Left renal cortex interstitium (tissue), 4 donors: Measurements from ENCODE around the gene SLC39A5. TPM values are rescaled to one million over a fixed set of nuclear protein-coding genes. Genes with fewer than 3 reads are reported as not detected.
"Not testable (repeated sequence)": the region's sequence is repeated elsewhere in the genome, so short reads cannot be mapped to it uniquely, and the experiment has no call there.

Source experiments
- DNase-seq, 4 donors: peaks; one replicate each; pipeline ENCODE4 v3.0.0-alpha.2; 2013; ENCODE audit warnings: low read depth in 4 of 4, low spot score in 2 of 4, missing footprints in 1 of 4
- polyA plus RNA-seq, 4 donors: library from polyadenylated mRNA; unstranded; fragments of 120-200 nt; gene quantifications; one replicate each; pipeline ENCODE4 v1.2.1, GENCODE V29; 2013; ENCODE audit not compliant: insufficient read length in 4 of 4

The SLC39A5 gene, protein sequence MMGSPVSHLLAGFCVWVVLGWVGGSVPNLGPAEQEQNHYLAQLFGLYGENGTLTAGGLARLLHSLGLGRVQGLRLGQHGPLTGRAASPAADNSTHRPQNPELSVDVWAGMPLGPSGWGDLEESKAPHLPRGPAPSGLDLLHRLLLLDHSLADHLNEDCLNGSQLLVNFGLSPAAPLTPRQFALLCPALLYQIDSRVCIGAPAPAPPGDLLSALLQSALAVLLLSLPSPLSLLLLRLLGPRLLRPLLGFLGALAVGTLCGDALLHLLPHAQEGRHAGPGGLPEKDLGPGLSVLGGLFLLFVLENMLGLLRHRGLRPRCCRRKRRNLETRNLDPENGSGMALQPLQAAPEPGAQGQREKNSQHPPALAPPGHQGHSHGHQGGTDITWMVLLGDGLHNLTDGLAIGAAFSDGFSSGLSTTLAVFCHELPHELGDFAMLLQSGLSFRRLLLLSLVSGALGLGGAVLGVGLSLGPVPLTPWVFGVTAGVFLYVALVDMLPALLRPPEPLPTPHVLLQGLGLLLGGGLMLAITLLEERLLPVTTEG
- 10 to 100 TPM; 46.5 to 69.1 (median 59.7) TPM for polyA plus RNA-seq

DNA sequence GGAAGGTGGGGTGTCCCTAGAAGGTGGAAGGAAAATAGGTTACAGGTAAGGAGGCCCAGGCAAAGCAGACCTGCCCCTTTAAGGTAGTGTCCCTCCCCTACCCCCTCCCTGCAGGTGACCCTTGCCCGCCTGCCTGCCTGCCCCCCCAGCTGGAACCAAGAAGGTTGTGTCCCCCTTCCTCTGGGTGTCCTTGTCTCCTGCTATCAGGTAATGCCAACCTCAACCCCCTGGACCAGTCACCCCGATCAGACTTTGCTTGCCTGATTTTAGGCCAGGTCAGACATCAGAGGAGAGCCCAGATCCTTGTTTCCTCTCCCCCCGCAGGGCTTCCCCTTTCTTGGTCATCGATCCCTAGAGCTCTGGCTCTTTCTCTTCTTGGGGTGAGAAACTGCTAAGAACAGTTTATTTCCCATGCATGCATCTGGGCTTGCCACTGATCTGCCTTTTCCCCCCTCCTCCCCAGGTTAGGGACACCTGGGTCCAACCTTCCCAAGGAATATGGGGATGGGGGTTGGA lies at the start of gene SLC39A5:
Gene SLC39A5 (plus strand): TSS at position 136 of the 516 bp plus-strand sequence. CDS start 1,224 bp downstream, outside the sequence.
- DNase-seq = no peak

DNA sequence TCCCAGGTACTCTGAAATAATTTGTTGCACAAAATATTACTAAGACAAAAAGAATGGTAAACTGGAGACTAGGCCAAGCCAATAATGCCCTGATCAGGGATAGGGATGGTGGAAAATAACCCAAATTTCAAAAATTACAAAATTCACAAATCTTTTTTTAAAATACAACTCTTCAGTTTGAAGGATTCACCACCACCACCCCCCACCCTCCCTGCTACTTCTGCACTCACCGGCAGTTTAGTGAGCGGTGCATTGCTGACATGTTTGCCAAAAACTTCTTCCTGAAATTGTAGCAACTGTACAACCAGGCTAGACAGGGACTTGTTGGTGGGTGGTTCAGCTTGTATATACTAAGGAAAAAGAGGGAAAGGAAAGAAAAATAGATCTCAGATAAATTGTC lies 42.9 kb upstream of the SLC39A5 start:
- no peak for DNase-seq

DNA sequence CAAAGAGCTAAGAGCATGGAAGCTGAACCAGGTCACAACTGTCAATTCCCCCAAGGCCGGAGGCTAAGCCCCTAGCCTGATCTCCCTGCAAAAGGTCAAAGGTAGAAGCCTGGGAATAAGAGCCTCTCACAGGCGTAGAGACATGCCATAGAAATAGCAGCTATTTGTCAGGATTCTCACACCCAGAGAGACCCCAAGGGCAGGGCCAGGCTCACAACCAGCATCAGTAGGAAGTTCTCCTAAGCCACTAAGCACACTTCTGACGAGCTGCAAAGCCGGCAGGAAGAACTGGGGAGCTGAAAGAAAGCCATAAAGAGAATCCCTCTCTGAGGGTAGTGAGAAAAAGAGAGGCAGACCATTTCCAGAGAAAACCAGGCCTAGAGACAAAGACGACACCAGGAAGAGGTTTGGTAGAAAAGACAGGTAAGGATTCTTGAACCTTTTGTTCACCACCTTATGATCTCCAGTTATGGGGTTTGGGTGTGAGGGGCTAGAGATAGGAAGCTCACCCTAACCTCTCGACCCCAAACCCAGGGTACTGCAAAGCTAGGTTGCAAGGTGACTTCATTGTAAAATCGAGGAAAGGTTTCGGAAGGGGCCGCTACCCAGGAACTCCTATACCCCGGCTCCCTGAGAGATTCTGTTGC lies 41.6 kb upstream of the SLC39A5 start:
- DNase-seq = no peak

DNA sequence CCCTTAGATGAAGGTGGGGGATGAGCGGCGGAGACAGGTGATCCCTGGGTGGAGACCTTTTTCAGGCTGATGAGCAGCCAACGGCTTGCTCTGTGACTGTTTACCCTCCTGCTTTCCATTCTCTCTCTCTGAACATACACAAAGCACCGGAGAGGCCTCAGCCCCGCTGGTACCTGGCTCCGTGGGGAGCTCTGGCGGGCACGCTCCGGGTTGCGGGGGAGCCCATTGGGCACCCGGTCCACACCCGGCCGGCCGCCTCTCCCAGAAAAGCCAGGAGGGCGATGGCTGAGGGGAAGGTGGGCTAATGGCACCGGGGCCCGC lies 41.1 kb upstream of the SLC39A5 start:
- no peak for DNase-seq

DNA sequence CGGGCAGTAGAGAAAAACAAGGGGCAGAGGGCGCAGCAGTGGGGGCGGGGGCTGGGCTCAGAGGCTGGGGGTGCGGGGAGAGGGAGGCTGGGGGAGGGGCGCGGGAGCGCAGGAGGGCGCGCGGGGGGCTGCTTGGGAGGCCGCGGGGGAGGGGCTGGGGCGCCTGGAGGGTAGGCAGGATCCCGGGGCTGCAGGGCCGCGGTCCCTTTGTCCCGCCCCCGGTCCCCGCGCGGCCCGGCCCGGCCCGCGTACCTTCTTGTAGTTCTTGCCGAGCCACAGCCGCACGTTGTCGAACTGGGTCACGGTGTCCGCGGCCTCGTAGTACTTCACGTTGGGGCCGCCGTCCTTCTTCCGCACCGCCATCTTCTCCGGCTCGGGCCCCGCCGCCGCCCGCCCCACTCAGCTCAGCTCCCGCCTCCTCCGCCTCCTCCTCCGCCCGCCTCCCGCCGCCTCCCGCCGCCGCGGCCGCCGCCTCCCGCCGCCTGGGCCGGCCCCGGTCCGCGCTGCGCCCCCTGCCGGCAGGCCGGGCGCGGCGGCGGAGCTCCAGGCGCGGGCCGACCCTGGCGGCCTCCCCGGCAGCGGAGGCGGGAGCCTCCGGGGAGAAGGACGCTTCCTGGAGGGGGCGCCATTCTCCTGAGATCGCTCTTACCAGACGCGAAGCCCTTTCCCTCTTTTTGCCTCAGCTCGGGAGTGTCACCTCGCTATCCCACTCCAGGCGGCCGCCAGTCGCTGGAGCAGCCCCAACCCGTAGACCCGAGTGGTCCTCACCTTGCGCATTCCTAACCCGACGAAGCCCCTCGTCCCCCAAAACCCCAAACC lies 40.5 kb upstream of the SLC39A5 start, which contains the start of gene SMARCC2:
Gene SMARCC2 (minus strand): TSS at position 385 of the 819 bp plus-strand sequence. CDS start 22 bp downstream, at position 363.
- peak; percentile 56 to 82 (median 70) for DNase-seq

DNA sequence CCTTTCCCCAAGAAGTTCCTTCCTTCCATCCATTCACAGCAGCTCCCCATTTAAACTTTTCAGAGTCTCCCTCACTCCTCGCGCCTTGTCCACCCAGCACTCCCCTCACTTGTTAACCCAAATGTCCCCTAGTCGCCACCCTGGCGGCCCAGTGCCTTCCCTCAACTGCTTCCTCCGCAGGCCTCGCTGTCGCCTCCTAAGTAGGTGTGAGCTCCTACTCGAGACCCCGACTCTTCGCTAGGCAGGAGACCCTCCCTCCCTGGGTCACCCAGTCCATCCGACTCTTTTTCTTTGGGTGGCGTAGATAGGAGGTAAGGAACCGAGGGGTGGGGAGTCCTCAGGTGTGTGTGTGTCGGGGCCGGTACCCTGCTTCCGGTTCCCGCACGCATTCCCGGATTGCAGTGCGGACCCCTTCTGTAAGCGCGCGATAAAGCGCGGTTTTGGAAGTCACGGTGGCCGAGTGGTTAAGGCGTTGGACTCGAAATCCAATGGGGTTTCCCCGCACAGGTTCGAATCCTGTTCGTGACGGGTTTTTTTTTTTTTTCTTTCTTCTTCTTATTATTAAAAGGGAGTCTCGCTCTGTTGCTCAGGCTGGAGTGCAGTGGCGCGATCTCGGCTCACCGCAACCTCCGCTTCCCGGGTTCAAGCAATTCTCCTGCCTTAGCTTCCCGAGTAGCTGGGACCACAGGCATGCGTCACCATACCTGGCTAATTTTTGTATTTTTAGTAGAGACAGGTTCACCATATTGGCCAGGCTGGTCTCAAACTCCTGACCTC lies 39.7 kb upstream of the SLC39A5 start:
- peak; percentile 86 to 93 (median 90) for DNase-seq

DNA sequence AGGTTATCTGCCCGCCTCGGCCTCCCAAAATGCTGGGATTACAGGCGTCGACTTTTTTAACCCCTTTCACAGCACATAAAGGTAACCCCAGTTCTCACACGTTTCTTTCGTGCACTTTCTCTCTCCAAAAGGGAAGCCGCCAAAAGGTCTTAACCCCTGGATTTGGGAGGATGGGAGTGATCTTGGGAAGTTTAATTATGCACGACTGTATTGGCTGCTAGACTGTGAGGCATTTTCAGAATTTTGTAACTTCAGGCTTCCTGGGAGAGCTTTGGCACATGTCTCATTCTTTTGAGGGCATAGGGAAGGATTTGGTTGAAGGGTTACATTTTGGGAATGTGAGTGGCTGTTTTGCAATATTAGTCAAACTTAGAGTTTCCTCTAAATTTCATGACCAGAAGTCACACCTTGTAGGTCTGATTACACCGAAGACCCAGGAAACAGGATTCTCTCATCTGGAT lies 39.1 kb upstream of the SLC39A5 start:
- DNase-seq = no peak

DNA sequence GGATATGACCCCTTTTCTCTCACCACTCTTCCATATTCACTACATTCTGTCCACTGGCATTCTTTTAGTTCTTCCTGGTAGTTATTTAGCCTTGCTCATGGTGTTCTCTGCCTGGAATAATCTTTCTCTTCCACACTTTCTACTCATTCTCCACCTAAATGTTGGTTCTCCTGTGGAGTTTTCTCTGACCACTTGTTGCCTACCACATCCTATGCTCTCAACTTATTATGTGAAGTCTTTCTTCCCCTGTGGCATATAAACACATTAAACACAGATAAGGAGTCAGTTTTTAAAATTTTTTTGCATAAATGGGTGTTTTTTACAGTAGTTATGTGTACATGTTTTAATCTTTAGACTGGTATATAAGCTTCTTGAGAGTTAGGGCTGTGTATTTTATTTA lies 37.3 kb upstream of the SLC39A5 start:
- no peak for DNase-seq

DNA sequence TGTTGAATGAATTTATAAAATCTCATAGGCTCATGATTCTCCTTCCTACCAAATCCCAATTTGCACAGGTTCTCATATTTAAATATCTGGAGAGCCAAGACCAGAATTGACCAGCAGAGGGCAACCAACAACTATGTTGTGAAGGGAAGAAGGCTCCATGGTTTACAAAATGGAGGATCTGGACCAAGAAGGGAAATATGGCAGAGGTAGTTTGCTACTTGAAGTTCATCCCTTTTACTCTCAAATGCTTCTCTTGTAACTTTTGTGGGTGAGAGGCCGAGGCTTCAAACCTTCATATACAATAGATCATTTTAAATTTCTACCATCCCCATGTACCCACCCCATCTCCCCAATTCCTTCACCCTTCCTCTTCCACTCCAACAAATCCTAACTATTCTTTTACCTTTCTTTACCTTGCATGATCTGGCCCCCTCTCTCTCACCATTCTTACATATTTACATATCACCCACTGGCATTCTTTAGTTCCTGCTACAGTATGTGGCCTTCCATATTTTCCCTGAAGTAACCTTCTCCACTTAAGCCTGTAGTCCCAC lies 36.7 kb upstream of the SLC39A5 start:
- peak in 3 of 4 donors; percentile 56 to 84 (median 65) for DNase-seq

DNA sequence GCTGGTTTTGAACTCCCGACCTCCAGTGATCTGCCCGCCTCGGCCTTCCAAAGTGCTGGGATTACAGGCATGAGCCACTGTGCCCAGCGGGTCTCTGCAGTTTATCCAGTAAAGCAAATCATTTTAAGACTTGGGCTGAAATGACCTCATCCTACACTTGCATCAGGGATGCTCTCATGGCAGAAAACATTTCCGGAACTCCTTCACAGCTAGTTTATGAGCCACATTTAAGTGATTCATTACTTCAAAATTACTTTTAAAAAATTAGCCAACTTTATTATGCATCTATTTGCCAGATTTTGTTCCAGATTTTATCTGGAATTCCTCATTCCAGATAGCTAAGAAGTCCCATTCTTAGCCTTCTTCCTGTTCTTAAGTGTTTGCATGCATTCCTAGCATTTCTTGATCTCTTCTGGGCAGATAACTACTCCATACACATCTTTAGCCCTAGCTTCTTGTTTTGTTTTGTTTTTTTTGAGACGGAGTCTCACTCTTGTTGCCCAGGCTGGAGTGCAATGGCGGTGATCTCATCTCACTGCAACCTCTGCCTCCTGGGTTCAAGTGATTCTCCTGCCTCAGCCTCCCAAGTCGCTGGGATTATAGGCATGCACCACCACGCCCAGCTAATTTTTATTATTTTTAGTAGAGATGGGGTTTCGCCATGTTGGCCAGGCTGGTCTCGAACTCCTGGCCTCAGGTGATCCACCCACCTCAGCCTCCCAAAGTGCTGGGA lies 32.9 kb upstream of the SLC39A5 start:
- not testable (repeated sequence) for DNase-seq

DNA sequence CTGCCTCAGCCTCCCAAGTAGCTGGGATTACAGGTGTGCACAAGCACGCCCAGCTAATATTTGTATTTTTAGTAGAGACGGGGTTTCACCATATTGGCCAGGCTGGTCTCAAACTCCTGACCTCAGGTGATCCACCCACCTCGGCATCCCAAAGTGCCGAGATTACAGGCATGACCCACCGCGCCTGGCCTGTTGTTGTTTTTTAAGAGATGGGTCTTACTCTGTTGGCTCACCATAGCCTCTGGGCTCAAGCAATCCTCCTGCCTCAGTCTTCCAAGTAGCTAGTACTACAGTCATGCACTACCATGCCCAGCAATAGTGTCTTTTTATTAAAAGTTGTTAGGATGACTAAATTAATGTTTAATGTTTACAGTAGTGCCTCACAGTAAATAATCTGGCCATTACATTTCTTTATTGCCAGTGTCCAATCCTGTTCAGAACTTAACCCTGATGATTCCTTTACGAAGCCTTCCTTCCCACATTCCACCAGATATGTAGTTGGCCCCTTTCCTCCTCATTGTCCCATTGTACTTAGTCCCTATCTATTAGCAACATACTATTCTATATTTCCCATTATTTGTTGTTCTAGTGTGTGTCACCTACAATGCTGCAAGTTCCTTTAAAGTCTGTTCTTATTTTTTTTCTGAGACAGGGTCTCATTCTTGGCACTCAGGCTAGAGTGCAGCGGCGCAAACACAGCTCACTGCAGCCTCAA lies 31.8 kb upstream of the SLC39A5 start:
- DNase-seq = no peak

DNA sequence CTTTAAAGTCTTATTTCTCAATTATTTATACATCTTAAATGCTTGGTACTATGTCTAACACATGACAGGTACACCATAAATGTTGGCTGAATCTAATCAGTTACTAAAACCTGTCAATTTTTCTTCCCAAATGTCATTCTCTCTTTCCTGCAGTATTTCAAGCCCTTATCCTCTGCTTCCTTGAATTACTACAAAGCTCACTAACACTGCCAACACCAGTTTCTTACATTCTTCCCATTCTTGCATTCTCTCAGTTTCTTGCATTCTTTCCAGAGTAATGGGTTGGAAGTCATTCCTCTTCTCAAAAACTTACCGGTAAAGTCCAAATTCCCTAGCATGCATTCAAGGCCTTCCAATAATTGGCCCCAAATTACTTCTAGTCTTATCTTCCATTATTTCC lies 31.0 kb upstream of the SLC39A5 start:
- DNase-seq = no peak

DNA sequence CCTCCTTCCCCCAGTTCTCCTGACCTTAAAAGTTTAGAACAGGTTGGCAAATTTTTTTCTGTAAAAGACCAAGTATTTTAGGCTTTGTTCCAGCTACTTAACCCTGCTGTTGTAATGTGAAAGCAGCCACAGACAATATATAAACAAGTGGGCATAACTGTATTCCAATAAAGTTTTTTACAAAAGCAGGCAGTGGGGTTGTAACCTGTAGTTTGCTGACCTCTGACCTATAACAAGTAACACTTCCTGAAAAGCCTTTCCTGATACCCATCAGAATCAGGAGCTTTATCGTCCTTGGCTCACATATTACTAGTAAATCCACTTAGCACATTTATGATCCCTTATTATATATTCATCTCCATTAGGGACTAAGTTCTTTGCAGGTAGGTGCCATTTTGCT lies 27.5 kb upstream of the SLC39A5 start:
- no peak for DNase-seq

DNA sequence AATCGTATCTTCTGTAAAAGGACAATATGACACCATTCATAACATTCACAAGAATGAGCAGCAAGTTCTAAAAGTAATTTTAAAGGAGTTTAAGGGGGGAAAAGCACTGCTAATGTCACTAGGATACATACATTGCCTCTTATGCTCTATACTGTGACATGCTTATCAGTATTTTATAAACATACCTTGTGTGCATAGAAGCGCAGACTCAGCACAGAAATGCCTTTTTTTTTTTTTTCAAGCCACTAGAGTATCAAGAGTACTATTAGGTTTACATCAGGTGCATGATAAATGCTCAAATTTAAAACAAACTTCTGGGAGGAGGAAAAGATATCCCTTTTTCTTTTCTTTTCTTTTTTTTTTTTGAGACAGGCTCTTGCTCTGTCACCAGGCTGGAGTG lies 27.0 kb upstream of the SLC39A5 start:
- no peak for DNase-seq

DNA sequence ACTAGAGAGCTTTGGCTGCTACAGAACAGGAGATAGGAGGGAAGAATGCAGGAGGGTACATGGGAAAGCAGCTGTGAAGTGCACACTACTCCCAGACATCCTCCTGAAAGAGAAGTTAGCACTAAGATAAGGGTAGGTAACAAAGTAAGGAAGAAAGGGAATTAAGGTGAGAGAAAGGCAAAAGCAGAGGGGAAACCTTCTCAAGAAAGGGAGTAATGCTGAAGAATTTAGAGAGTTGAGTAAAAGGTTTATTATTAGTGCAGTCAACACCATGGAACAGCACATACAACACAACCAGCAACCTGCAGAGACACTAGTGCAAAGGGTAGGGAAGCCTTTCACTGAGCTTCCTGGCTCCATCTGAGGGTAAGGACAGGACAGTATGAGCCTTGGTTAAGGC lies 25.6 kb upstream of the SLC39A5 start:
- no peak for DNase-seq

DNA sequence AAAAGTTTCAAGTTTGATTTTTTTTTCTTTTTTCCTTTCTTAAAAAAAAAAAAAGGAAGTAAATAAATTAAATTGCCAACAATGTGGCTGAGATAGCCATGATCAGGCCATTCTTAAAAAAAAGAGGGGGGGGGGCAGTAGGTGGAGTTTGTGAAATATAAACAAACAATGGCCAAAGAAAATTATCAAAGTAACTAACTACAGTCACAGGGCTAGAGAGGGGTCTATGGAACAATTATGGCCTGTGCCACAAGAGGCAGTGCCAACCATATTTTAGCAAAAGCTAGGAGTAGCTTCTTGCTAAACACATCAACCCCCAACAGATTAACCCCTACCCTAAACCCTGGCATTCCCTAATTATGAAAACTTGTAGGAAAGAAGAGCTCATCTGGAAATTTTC lies 24.4 kb upstream of the SLC39A5 start:
- DNase-seq = no peak

DNA sequence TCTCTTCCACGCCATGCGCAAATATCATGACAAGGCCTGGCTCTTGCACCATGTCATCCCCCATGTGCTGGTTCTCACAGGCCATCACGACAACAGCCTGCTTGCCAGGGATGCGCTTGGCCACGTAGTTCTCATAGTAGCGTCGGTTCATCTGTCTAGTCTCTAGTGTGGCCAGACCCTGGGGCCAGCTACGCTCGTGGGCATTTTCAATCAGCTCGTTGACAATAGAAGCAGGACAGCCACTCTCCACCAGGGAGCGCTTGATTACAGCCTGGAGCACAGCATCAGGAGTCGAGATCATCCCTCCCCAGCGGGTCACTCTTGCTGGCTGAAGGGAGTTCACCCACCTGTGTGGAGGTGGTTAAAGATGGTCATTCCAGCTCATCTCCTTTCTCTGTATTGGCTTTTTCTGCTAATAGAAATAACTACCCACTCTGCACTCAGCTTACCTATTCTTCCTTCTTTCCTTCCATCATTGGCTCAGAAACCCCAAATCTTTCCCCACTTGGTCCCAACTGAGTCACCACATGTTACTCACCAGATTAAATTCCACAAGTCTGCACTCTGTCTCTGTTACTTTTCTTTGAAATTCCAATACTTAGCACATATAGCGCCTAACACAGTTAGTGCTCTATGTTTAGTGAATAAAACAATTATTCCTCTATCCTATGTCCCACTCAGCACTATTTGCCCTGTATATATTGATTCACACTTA lies 23.2 kb upstream of the SLC39A5 start:
- DNase-seq = no peak

DNA sequence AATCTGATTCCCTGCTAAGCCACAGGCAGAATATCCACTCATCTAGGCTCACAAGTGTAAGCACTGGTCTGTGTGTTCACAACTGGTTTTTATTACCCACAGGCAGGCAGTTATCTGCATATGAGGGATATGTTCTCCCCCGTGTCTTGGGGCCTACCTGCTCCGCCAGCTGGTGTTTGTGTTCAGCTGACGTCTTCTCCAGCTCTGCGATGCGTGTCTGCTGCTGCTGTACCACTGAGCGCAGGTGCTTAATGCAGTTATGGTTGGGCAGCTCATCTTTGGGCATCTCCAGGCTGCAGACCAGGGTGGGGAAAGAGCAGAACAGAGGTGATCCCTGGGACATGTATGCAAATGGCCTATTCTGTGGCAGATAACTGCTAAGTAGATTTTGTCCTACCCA lies 21.8 kb upstream of the SLC39A5 start:
- no peak for DNase-seq
